ENCODE data around the gene SLIT3.

SLIT3 gene

DNA sequence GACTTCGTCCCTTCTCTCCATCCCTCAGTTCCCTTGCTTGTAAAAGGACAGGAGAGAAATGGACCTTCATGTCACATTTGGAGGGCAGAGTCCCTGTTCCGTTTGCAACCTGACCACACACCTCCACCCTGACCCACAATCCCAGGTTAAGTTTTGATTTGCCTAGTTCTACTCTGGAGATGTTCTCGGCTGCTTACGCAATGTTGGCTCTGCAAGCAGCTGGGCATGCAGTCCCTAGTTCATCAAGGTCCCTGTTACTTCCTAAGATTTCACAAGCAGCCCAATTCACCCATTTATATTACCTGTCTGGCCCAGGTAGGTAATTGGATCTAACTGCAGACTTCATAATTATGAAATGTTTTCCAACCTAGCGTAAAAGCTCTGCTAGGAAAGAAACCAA lies 28.8 kb downstream of the SLIT3 start:
- in situ Hi-C loops (cut with MboI; ENCODE audit: low sequenced_read_pairs): no loop called here

DNA sequence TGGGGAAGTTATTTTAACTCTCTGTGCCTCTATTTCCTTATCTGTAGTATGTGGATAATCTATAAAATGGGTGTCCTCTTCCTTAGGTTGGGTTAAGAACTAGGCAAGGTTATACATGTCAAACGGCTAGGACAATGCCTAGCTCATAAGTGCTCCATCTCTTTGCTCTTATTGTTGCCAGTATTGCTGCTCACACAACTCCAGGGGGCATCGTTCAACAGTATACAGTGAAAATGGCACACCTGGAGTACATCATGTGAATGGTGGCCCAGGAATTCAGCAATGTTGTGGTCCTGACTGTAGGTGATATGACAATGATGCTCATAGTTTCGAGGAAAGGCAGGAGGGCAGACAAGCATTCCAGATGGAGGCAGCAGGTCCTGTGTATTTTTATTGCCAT lies 30.1 kb downstream of the SLIT3 start:
- in situ Hi-C loops (cut with MboI; ENCODE audit: low sequenced_read_pairs): no loop called here

DNA sequence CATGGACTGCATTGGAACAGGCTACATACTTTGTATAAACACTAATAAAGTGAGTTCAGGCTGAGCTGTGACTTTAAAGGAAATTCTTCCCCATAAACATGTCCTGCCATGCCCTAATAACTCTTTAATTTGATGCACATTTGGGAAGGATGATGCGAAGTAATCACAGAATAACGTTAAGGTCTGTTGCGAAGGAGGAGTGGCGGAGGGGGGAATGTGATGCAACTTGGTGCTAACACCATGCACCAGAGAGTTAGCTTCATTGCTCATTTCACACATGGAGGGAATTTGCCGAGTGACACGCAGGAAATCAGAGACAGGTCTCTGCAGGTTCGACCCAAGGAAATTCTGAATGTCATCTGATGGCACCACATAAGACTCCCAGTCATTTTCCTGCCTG lies 32.9 kb downstream of the SLIT3 start:
- in situ Hi-C loops (cut with MboI; ENCODE audit: low sequenced_read_pairs): no loop called here

DNA sequence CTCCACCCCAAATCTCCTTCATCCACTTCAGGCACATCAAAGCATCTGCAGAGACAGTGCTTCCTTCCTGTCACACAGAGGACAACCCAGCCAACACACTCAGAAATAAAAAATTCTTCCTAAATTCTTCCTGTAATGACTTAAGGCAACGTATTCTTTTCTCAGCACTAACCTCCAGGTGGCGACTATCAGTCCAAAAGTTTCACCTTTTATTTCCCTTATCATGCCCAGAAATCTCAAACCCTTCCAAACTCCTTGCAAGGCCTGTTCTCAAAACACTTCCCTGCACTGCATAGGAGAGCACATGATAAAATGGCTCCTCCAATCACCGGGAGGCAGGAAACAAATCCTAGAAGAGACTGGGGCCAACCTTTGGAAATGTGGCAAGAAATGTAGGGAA lies 35.1 kb downstream of the SLIT3 start:
- in situ Hi-C loops (cut with MboI; ENCODE audit: low sequenced_read_pairs): no loop called here

DNA sequence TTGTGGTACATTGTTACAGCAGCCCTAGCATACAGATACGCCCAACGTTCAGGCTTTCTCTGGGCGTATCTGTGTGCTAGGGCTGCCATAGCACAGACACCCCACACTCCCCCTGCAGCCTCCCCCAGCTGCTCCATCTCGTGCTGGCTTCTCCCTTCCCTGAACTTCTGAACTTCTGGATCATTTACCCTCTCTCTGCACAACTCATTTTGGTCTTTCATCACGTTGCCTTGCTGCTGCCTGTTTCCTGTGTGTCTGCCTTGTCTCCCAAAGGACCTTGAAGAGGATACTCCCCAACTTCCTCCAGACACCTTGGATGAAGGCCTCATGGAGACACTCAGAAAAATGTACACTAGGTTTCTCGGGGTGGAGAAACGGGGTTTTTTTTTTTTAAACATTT lies 37.3 kb downstream of the SLIT3 start:
- in situ Hi-C loops (cut with MboI; ENCODE audit: low sequenced_read_pairs): no loop called here

DNA sequence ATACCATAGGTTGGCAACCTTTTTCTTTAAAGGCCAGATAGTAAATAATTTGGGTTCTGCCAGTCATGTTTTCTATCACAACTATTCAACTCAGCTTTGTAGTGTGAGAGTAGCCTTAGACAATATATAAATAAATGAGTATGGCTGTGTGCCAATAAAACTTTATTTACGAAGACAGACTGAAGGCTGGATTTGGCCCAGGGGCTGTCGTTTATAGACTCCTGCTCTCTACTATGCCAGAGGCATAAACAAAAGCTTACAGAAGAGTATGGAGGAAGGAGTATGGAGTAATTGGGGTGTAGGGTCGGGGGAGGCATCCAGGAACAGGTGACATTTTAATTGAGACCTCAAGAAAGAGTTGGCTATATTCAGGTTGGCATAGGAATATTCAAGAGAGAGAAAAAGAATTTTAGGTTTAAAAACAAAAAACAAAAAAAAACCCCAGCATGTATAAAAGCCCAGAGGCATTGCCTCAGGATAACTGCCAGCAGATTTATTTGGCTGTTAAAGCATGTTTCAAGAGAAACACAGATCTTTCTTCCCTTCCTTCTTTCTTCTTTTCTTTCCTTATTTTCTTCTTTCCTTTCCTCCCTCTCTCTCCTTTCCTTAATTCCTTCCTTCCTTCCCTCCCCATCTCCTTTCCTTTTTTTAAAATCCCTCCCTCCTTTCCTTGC lies 39.9 kb downstream of the SLIT3 start:
- in situ Hi-C loops (cut with MboI; ENCODE audit: low sequenced_read_pairs): no loop called here

DNA sequence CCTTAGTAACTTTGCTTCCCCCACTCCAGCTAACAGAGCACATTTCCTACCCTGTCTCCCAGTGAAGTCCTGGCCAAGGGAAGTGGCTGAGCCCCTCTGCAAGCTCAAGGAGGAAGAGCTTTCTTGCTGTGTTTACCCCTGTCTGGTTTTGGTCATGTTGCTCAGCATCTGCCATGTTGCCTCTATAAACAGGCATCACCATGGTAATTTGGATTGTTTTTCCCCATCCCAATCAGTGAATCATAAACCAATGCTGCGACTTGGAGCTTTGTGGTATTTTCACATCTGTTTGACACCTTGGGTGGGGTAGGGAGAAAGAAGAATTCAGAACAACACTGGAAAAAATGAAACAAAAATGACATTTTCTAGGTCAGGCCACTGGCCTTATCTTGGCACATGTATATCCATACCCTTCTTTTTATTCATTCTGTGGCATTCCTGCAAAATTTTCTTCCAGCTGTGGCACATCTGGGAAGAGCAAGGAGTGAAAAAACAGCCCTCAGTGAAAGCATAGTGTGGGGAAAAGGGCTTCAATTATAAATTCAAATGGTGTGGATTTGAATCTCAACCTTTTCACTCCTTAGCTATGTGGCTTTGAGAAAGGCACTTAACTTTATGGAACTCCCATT lies 42.5 kb downstream of the SLIT3 start:
- in situ Hi-C loops (cut with MboI; ENCODE audit: low sequenced_read_pairs): no loop called here

DNA sequence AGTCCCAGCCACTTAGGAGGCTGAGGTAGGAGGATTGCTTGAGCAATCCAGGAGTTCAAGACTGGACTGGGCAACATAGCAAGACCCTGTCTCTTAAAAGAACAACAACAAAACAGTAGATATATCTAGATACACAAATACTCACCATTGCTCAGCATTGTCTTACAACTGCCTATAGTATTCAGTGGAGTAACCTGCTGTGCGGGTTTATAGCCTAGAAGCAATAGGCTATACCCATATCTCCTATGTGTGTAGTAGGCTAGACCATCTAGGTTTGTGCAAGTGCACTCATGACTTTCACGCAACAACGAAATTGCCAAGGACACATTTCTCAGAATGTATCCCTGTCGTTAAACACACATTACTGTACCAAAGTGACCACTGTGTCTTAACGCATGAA lies 44.7 kb downstream of the SLIT3 start:
- in situ Hi-C loops (cut with MboI; ENCODE audit: low sequenced_read_pairs): no loop called here

DNA sequence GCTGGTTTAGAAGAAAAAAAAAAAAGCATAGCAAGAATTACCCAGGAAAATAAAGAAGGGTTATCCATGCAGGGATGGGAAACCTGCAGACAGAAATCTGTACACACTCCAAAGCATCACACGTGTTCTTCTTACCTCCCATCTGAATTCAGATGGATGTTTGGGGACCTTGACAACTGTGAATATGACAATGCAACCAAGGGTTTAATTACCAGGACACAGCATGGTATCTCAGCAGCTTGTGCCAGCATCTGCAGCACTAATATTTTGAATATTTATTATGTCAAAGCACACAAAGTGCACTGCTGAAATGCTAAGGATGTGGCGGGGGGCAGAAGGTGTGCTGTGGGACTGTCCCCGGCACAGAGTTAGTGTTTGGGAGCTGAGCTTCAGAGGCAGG lies 47.9 kb downstream of the SLIT3 start:
- in situ Hi-C loops (cut with MboI; ENCODE audit: low sequenced_read_pairs): no loop called here

DNA sequence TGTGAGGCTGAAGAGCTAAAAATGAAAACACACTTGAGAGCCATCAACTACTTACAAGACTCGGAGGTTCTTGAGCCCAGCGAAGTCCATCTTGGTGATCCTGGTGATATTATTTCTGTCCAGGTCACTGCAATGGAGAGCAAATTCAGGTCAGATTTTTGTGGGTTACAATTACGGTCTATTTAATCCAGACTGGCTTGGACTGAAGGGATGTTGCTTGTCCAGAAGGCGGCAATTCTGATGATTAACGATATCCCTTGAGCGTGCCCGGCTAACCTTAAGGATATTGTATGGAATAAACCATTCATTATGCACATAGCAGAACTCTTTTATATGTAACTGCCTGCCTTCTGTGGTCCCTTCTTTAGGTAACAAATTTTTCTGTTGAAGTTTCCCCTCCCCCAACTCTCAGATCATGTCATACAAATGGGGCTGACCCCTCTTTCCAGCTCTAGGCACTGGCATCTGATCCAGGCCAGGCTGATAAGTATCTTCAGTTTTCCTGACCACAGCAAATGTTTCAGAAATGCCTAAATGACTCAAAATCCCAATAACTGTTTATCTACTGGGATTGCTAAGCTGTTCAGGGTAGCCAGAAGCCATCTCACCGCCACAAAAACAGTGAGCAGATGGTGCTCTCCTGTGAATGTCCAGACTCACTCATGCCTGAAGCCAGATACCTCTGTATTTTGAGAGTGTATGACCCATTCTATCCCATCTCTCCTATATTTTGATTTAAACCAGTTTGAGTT lies 49.4 kb downstream of the SLIT3 start:
- in situ Hi-C loops (cut with MboI; ENCODE audit: low sequenced_read_pairs): no loop called here

DNA sequence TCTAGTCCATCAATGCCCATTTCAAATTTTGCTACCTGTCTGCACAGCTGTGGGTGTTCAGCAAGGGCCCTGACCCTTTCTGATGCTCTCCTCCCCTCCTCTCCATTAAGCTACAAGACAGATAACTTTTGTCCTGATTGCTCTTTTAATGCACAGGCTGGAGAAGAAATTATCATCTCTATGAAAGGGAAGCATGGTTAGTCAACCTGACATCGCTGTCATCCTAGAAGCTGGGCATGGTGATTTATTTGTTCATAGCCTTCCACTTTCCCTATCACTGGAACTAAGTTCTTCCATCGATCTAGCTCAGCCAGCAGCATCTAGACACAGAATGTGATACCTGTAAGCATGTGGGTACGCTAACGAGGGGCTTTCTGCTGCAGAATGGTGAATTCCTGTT lies 50.1 kb downstream of the SLIT3 start:
- in situ Hi-C loops (cut with MboI; ENCODE audit: low sequenced_read_pairs): no loop called here

DNA sequence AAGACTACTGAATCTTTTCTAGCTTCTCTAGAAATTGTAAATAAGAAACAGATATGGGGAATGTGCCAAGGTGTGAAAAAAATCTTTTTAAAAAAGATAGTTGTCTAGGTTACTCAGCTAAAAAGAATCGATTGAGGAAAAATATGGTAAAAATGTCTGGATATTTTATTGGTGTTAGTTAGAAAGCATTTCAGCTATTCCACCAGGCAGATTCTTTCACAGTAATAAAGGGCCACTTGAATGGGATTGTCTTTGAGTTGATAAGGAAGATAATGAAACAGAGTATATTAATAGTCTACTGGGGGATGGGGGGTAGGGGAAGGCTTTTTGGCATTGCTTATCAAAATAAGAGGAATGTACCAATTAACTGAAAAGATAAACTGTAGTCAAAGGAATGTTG lies 51.9 kb downstream of the SLIT3 start:
- in situ Hi-C loops (cut with MboI; ENCODE audit: low sequenced_read_pairs): no loop called here

DNA sequence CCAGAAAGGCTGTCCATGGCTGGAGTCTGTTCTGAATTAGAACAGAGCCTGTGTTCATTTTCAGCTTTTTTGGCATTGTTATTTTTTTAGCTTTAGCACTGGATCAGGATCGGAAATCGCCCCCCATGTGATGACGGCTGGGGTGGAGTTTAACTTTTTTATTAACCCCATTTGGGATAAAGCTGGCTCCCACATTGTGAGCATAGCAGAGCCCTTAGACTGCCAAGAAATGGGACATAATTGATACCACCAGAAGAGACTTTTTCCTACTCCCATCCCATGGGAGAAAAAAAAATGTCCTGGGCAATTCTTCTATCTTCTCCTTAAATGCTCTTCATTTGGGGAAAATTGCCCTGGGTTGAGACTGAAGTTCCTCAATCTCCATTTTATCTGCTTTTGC lies 52.4 kb downstream of the SLIT3 start:
- in situ Hi-C loops (cut with MboI; ENCODE audit: low sequenced_read_pairs): no loop called here

DNA sequence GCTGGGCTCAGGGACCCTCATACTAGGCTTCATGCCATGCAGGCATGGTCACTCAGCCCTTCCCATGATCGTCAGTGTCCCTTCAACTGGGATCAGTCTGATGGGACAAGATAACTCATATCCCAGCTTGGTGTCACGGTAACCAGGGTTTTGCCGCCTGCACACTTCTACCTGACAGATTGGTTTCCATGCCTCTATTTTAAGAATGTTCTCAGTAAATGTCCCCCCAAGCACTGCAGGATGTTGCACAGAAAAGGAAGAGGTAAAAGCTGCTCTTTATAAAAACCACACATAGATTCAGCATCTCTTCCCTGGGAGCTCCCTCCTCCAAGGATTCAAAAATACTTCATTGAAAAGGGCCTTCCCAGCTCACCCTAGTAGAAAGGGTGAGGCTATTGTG lies 56.1 kb downstream of the SLIT3 start:
- in situ Hi-C loops (cut with MboI; ENCODE audit: low sequenced_read_pairs): no loop called here

DNA sequence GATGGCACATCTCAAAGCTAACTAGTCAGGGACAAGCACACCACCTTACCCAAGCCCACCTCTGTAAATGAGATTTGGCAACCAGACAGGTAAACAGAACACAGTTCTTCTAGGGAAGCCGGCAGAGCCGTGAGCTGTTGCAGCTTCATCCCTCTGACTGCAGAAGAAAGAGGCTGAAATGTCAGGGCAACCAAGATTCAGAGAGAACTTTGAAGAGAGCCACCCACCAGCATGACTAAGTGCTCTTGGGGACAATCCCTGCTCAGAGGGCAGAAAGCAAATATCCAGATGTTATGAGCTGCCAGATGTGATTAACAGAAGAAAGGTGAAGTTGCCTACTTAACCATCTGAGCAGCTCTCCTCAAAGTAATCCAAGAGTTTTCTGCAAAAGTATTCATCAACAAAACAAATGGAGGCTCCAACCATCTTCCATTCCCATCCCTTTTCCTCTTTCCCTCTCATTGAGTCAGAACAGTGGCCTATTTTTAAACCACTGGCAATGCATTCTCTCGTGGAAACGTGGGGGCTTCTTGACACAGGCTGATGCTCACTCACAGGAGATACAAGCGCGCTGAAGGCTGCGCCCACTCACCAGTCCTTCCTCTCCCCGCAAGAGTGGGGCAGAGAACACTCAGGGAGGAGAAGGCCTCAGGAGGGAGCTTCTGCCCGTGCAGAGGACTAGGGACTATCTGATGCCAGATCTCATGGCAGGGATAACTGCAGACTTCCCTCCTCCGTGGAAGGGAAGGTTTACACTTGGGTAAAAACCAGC lies 57.1 kb downstream of the SLIT3 start:
- in situ Hi-C loops (cut with MboI; ENCODE audit: low sequenced_read_pairs): no loop called here

DNA sequence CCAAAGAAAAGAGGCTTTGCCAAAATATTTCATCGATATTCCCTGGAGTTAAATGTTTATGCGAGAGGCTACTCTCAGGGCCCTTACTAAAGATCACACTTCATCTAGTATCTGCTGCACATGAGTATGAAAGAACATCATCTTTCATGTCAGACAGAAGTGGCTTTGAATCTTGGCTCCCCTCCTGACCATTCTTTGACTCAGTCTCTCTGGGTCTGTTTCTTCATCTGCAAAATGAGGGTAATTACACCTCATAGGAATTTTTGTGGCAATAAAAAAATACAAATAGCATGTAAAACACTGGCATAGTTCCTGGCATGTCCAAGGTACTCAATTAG lies 58.1 kb downstream of the SLIT3 start:
- in situ Hi-C loops (cut with MboI; ENCODE audit: low sequenced_read_pairs): no loop called here

DNA sequence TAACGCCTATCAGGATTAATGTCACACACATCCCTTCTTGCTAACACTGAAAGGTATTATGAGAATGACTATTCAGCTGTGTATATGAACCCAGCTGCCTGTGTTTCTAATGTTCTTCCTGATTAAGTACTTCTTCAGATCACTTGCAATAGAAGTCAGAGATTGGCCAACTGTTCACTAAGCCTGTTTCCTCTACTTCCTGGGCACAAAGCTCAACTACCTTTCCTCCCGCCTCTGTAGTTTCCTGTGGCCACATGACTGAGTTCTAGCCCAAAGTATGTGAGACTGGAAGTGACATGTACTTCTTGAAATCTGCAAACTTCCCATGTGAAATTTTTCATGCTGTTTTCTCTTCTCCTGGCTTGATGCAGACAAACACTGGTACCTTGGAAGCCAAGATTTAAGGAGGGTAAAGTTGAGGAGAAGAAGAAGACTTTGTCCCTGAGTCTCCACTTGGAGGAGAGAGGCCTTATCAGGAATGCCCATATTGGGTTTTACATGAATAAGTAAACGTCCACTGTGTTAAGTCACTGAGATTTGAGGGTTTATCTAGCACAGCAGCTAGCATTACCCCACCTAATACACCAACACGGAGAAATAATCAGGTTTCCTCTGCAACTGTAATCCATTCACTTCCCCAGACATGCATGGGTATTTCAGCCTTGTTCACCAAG lies 58.6 kb downstream of the SLIT3 start:
- in situ Hi-C loops (cut with MboI; ENCODE audit: low sequenced_read_pairs): no loop called here

DNA sequence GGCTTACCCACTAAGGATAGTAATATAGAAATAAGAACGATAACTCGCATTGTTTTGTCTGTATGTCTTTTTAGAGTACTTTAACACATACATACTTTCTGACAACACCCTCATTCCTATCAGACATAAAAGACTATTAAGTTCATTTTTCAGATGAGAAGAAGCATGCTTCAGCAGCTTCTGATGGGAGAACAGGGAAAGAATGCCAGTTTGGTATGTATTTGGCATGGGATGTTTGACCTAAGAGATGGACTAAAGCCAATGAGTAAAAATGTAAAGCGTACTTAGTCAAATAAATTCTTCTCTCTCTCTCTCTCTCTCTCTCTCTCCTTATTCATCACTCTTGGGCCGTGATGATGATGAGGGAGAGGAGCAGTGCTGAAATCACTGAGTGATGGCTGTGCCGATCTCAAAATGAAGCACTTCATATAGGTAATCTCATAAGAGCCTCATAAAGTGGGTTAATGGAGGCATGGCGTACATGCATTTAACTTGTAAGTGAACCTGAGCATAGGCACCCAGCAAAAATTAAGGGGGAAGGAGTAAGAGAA lies 71.5 kb downstream of the SLIT3 start:
- in situ Hi-C loops (cut with MboI; ENCODE audit: low sequenced_read_pairs): no loop called here

DNA sequence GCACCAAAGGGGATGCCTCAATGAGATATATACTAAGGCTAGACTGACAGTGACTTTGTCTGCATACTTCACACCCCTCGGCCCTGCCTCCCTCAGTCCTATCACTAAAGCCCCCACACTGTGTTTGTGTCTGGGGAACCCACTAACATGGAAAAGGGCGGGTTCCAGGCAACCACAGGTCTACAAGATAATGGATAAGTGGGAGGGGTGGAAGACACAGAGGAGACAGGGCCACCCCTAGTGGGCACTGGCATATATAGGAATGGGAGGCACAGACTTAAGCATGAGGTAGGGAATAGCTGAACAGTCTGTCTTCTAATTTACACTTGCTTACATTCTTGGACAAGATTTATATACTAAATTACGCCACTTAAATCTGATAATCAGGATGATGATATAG lies 74.0 kb downstream of the SLIT3 start:
- in situ Hi-C loops (cut with MboI; ENCODE audit: low sequenced_read_pairs): no loop called here

DNA sequence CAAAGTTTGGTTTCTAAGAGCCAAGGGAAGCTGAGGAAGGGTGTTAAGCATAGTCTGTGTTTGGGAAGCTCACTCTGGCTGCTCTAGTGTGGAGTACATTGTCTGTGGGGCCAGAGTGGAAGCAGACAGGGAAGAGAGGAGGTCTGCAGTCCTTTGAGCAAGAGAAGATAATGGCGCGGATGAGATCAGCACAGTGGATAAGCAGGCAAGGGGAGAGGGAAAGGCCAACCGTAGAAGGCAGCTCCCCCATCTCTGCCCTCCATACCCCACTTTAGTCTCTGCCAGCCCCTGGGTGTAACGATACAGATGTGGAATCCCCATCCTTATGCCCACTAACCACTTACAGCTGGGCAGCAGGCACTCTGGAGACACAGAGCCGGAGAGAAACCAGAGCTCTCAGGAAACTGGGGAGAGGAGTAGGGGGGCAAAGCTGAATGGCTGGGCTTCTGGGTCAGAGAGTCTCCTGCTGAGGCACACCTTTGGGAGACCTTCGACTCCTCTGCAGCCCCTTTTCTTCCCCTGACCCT lies 75.0 kb downstream of the SLIT3 start:
- in situ Hi-C loops (cut with MboI; ENCODE audit: low sequenced_read_pairs): no loop called here

DNA sequence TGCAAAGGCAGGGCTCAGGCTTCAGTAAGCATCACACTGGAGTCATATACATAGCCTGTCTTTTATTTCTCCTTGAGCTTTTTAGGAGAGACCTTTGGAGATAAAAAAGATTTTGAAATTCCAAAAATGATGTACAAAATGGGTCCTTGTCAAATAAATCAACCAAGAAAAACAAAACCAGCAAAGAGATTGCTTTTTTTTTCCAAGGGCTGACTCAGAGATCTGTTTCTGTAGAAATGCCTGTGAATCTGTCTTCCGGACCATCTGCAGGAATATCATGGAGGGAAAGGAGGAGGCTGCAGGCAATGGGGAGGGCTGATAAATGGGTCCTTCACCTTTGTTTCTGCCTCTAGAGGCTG lies 77.4 kb downstream of the SLIT3 start:
- in situ Hi-C loops (cut with MboI; ENCODE audit: low sequenced_read_pairs): no loop called here

All from HL-60/S4 treated with retinoic acid at 250 ng/mL for 4 days and 3 days (cell line).